Transverse colon (tissue), 4 donors: ENCODE data around the gene SNX18.

ENCODE experiments used
- POLR2A ChIP-seq: fragments of 450-650 bp; IDR thresholded peaks from one replicate; pipeline ENCODE4 v1.6.1; 2016; ENCODE audit warnings: antibody characterized with exemption, mild to moderate bottlenecking, moderate library complexity
- POLR2AphosphoS5 ChIP-seq, 3 donors: sonication (generic); formaldehyde crosslinking; IDR thresholded peaks; one replicate each; pipeline ENCODE4 v1.6.1; 2016; ENCODE audit warnings: antibody characterized with exemption in 3 of 3
- TF ChIP-seq, protein P1 (sequence below), 5 experiments: fragments of 200-600 bp in 3 of 5; fragments of 450-650 bp in 2 of 5; sonication (generic) in 3 of 5; IDR thresholded peaks; 1 replicate in 2 of 5; 2 replicates in 3 of 5; pipeline ENCODE4 v1.5.1; 2016 to 2017; ENCODE audit warnings: antibody characterized with exemption in 5 of 5, inconsistent platforms in 3 of 5, mild to moderate bottlenecking in 2 of 5, moderate library complexity in 1 of 5

DNA sequence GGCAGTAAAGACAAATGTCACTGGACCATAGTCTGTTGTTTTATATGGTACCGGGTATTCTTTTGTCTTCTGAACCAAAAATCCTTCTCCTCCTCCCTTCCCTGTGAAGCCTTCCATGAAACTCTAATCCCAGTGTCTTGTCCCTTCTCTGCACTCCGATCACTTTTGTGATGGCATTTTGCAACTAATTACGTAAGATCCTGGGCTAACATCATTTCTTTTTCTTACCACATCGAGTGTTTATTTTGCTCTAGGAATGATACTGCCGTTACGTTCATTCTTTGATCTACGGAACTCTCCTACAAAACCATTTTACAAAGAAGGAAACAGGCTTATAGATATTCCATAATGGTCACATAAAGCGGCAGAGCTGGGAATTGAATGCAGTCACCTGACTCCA is 33.7 kb downstream of the SNX18 start:
- TF ChIP-seq, protein P1, sequence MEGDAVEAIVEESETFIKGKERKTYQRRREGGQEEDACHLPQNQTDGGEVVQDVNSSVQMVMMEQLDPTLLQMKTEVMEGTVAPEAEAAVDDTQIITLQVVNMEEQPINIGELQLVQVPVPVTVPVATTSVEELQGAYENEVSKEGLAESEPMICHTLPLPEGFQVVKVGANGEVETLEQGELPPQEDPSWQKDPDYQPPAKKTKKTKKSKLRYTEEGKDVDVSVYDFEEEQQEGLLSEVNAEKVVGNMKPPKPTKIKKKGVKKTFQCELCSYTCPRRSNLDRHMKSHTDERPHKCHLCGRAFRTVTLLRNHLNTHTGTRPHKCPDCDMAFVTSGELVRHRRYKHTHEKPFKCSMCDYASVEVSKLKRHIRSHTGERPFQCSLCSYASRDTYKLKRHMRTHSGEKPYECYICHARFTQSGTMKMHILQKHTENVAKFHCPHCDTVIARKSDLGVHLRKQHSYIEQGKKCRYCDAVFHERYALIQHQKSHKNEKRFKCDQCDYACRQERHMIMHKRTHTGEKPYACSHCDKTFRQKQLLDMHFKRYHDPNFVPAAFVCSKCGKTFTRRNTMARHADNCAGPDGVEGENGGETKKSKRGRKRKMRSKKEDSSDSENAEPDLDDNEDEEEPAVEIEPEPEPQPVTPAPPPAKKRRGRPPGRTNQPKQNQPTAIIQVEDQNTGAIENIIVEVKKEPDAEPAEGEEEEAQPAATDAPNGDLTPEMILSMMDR (IDR thresholded peaks at IDR 0.05): no peak
- TF ChIP-seq POLR2A (no peak), POLR2AphosphoS5 (IDR thresholded peaks at IDR 0.05) (no peak)
